Esophagus squamous epithelium (tissue), 5 donors: ENCODE data around the gene SMU1. TPM values are rescaled to one million over a fixed set of nuclear protein-coding genes. Genes with fewer than 3 reads are reported as not detected.

Experiments
- DNase-seq: peaks from one replicate; lab custom pipeline; 2025; lab: John Stamatoyannopoulos, UW
- H3K27ac ChIP-seq, 4 donors: fragments of 200-600 bp; sonication (generic); one replicate each; pipeline ENCODE4 v1.5.1; 2016 to 2019; ENCODE audit warnings: mild to moderate bottlenecking in 1 of 4
- H3K27me3 ChIP-seq, 4 donors: fragments of 200-600 bp; sonication (generic); 1 replicate in 3 of 4; 2 replicates in 1 of 4; pipeline versions ENCODE4 v1.5.1 to v1.6.0; 2017 to 2021; ENCODE audit warnings: antibody characterized with exemption in 1 of 4
- H3K36me3 ChIP-seq, 3 donors: fragments of 200-600 bp; sonication (generic); one replicate each; pipeline ENCODE4 v1.5.1; 2016 to 2019
- H3K4me1 ChIP-seq, 3 donors: fragments of 200-600 bp; sonication (generic); one replicate each; pipeline ENCODE4 v1.5.1; 2017 to 2019
- H3K4me3 ChIP-seq, 4 donors: fragments of 200-600 bp; sonication (generic); 1 replicate in 3 of 4; 2 replicates in 1 of 4; pipeline ENCODE4 v1.5.1; 2016 to 2019; ENCODE audit warnings: mild to moderate bottlenecking in 2 of 4, moderate library complexity in 1 of 4
- H3K9me3 ChIP-seq, 3 donors: fragments of 200-600 bp; sonication (generic); one replicate each; pipeline ENCODE4 v1.5.1; 2016 to 2019
- CTCF ChIP-seq, 6 experiments: fragments of 450-650 bp in 4 of 6; fragments of 200-600 bp in 2 of 6; sonication (generic) in 2 of 6; IDR thresholded peaks; one replicate each; pipeline ENCODE4 v1.5.1; 2016 to 2019; ENCODE audit warnings: antibody characterized with exemption in 6 of 6, mild to moderate bottlenecking in 4 of 6, moderate library complexity in 4 of 6
- POLR2A ChIP-seq, 4 donors: fragments of 450-650 bp; IDR thresholded peaks; one replicate each; pipeline ENCODE4 v1.6.1; 2017; ENCODE audit warnings: antibody characterized with exemption in 4 of 4, mild to moderate bottlenecking in 4 of 4, moderate library complexity in 3 of 4
- WGBS, 2 donors: methylation state at CpG; one replicate each; pipeline ENCODE4 v1.1.5; 2018; 5-methylcytosine and 5-hydroxymethylcytosine counted together
- intact Hi-C: fragments of 100-400 bp; cut with DNase I; formaldehyde crosslinking; loops from one replicate; pipeline ENCODE4 v1.15.0; 2022
- total RNA-seq, 4 donors: library from RNA; depleted of rRNA; stranded (reverse); fragments of >200 nt; gene quantifications; one replicate each; pipeline ENCODE4 v1.1.0, GENCODE V29; 2016
- donor health status: DM: yes; HTN: yes; CAD: no.

The SMU1 gene
- total RNA-seq, 4 donors from 2014 or later, result 9.4 to 19.1 (median 13.6) TPM

GRCh38 chr9:33040792-33041431, 35.6 kb downstream of the SMU1 start:
- Histone ChIP-seq H3K4me3 (no peak overlapping the region), H3K9me3 (no peaks in the 10 kb centered on the region), H3K4me1 (peaks cover 6 to 28% (median 6%) of the 10 kb centered on the region in 3 donors), H3K27me3 (no peaks in the 10 kb centered on the region), H3K36me3 (peaks cover 12 to 64% (median 35%) of the 10 kb centered on the region in 3 donors), H3K27ac (no peak overlapping the region)
- TF ChIP-seq POLR2A (IDR thresholded peaks at IDR 0.05) (no peak), CTCF (IDR thresholded peaks at IDR 0.05) (no peak)
- no peak for DNase-seq
- 82 to 95% methylated on average over 6 to 9 of the region's 9 CpGs for WGBS, 2 donors
- intact Hi-C loops, result no loop called here

GRCh38 chr9:33032865-33033264, 43.6 kb downstream of the SMU1 start:
- H3K36me3 ChIP-seq, result peaks cover 12 to 95% (median 41%) of the 10 kb centered on the region in 3 donors
- no peak overlapping the region for H3K4me3 ChIP-seq
- DNase-seq, result no peak
- no peak for TF ChIP-seq CTCF (IDR thresholded peaks at IDR 0.05)
- TF ChIP-seq POLR2A (IDR thresholded peaks at IDR 0.05), result no peak
- intact Hi-C loops, result no loop called here
- WGBS, 2 donors, result 69 to 76% methylated on average over 5 of the region's 5 CpGs
- H3K4me1 ChIP-seq, result peaks cover 9 to 46% (median 18%) of the 10 kb centered on the region in 3 donors
- H3K27me3 ChIP-seq, result no peaks in the 10 kb centered on the region
- no peak overlapping the region for H3K27ac ChIP-seq
- no peaks in the 10 kb centered on the region for H3K9me3 ChIP-seq

- H3K36me3 ChIP-seq, result peaks cover 8 to 95% (median 35%) of the 10 kb centered on the region in 3 donors
- no peak for TF ChIP-seq POLR2A (IDR thresholded peaks at IDR 0.05)
- TF ChIP-seq CTCF (IDR thresholded peaks at IDR 0.05), result no peak
- no peak overlapping the region for H3K4me3 ChIP-seq
- no peak for DNase-seq
- no peak overlapping the region for H3K27ac ChIP-seq
- intact Hi-C loops, result no loop called here
- WGBS, 2 donors, result 41 to 56% methylated on average over 1 of the region's 1 CpG
- peaks cover 9 to 51% (median 24%) of the 10 kb centered on the region in 3 donors for H3K4me1 ChIP-seq
- no peaks in the 10 kb centered on the region for H3K27me3 ChIP-seq
- no peaks in the 10 kb centered on the region for H3K9me3 ChIP-seq
Observed at GRCh38 chr9:33032292-33032691, 44.2 kb downstream of the SMU1 start.

- TF ChIP-seq CTCF (IDR thresholded peaks at IDR 0.05), result no peak
- no peak for TF ChIP-seq POLR2A (IDR thresholded peaks at IDR 0.05)
- Histone ChIP-seq H3K4me1 (peaks cover 14 to 65% (median 35%) of the 10 kb centered on the region in 3 donors), H3K27ac (no peak overlapping the region), H3K27me3 (no peaks in the 10 kb centered on the region), H3K36me3 (peaks cover 0 to 84% (median 17%) of the 10 kb centered on the region in 3 donors), H3K4me3 (no peak overlapping the region), H3K9me3 (no peaks in the 10 kb centered on the region)
- intact Hi-C loops, result no loop called here
- no peak for DNase-seq
- WGBS, 2 donors, result 88 to 93% methylated on average over 5 of the region's 5 CpGs
Observed at GRCh38 chr9:33030285-33030684, 46.2 kb downstream of the SMU1 start.

- peak overlapping the region in 3 of 4 donors; percentile 26 to 57 (median 52) for H3K27ac ChIP-seq
- H3K4me3 ChIP-seq, result peak overlapping the region in 1 of 4 donors; percentile 12
- intact Hi-C loops, result no loop called here
- H3K36me3 ChIP-seq, result peaks cover 0 to 74% (median 8%) of the 10 kb centered on the region in 3 donors
- peaks cover 16 to 68% (median 35%) of the 10 kb centered on the region in 3 donors for H3K4me1 ChIP-seq
- no peak for DNase-seq
- TF ChIP-seq CTCF (IDR thresholded peaks at IDR 0.05) (no peak), POLR2A (IDR thresholded peaks at IDR 0.05) (no peak)
- H3K27me3 ChIP-seq, result no peaks in the 10 kb centered on the region
- 12% methylated on average over 4 of the region's 4 CpGs for WGBS, 2 donors
- H3K9me3 ChIP-seq, result no peaks in the 10 kb centered on the region
Observed at GRCh38 chr9:33029231-33029786, 47.2 kb downstream of the SMU1 start.
